SH-SY5Y (cell line): ENCODE results near the gene ASB1.

ENCODE experiments used
- GATA2 ChIP-seq: IDR thresholded peaks from 2 replicates; pipeline ENCODE4 v1.6.1; 2011; ENCODE audit warnings: mild to moderate bottlenecking, low read depth, low read length
- GATA3 ChIP-seq: IDR thresholded peaks from 2 replicates; pipeline ENCODE4 v1.6.1; 2011; ENCODE audit warnings: low read depth, mild to moderate bottlenecking, low read length, moderate library complexity

- TF ChIP-seq GATA2 = no peak
- TF ChIP-seq GATA3 = no peak
Observed at GRCh38 chr2:238422285-238422684, 4.4 kb upstream of the ASB1 start.
